NCI-H2171 treated with DMSO at 0.1 percent for 48 hours (cell line): ENCODE measurements around the gene MPPED1.

Experiments
- DNase-seq: peaks from one replicate; lab custom pipeline; 2025; lab: John Stamatoyannopoulos, UW

The MPPED1 gene

GRCh38 chr22:43411869-43412807 is at the start of gene MPPED1:
TSS of gene MPPED1 (plus strand) at chr22:43412014. CDS start at chr22:43424986, 12,972 bp downstream.
- DNase-seq, result no peak

GRCh38 chr22:43363315-43364168 is 48.3 kb upstream of the MPPED1 start:
- no peak for DNase-seq

- DNase-seq, result no peak
Observed at GRCh38 chr22:43364169-43364435, 47.7 kb upstream of the MPPED1 start.

GRCh38 chr22:43365715-43366440 is 45.9 kb upstream of the MPPED1 start:
- DNase-seq, result no peak

GRCh38 chr22:43370036-43370435 is 41.8 kb upstream of the MPPED1 start:
- DNase-seq, result no peak

- DNase-seq, result no peak
Observed at GRCh38 chr22:43375951-43376455, 35.8 kb upstream of the MPPED1 start.

GRCh38 chr22:43376765-43377547 is 34.9 kb upstream of the MPPED1 start:
- DNase-seq, result no peak

- no peak for DNase-seq
Observed at GRCh38 chr22:43377548-43377895, 34.3 kb upstream of the MPPED1 start.

- DNase-seq, result no peak
Observed at GRCh38 chr22:43377896-43378704, 33.7 kb upstream of the MPPED1 start.

- DNase-seq, result no peak
Observed at GRCh38 chr22:43381693-43382092, 30.1 kb upstream of the MPPED1 start.

- DNase-seq, result no peak
Observed at GRCh38 chr22:43384863-43385262, 27.0 kb upstream of the MPPED1 start.

- DNase-seq, result peak; percentile 84
Observed at GRCh38 chr22:43385770-43386641, 25.8 kb upstream of the MPPED1 start.

GRCh38 chr22:43387815-43388214 is 24.0 kb upstream of the MPPED1 start:
- no peak for DNase-seq

- DNase-seq, result peak; percentile 77
Observed at GRCh38 chr22:43388420-43388851, 23.4 kb upstream of the MPPED1 start.

GRCh38 chr22:43389227-43389836 is 22.5 kb upstream of the MPPED1 start:
- no peak for DNase-seq

- DNase-seq, result no peak
Observed at GRCh38 chr22:43390166-43390565, 21.6 kb upstream of the MPPED1 start.

GRCh38 chr22:43390872-43391271 is 20.9 kb upstream of the MPPED1 start:
- no peak for DNase-seq

- DNase-seq, result no peak
Observed at GRCh38 chr22:43391306-43391705, 20.5 kb upstream of the MPPED1 start.

- peak; percentile 34 for DNase-seq
Observed at GRCh38 chr22:43392385-43392989, 19.3 kb upstream of the MPPED1 start.
